Measurements from ENCODE around the gene FSHR. TPM values are rescaled to one million over a fixed set of nuclear protein-coding genes. Genes with fewer than 3 reads are reported as not detected.

The FSHR gene
- polyA plus RNA-seq, 4 donors = not detected

DNA sequence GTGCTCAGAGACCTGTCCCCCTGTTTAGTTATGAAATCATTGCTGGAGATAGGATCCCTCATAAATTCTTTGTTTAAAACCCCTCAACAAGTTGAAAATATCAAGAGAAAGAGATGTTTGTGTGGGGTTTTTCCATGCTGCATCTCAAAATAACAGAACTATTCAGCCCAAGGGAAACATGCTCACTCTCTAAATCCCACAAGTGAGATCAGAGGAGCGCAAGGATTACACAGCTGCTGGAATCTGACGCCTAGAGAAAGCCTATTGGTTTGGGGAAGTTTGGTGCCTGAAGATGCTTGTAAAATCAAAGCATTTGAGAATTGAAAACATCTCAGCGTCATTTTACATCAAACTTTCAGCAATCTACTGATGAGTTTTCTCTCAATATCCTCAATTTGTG is 7.9 kb downstream of the FSHR start:
- FAIRE-seq (no peak), DNase-seq (no peak)
- Histone ChIP-seq H3K4me3 (ENCODE audit: low read depth in 1 of 3, low read length in 3 of 3) (no peak overlapping the region), H3K36me3 (ENCODE audit: control insufficient read depth in 3 of 3, insufficient read depth in 2 of 3, low read depth in 1 of 3, low read length in 3 of 3) (no peaks in the 10 kb centered on the region), H3K27ac (ENCODE audit: low read depth in 1 of 3, low read length in 2 of 3) (no peak overlapping the region), H3K9me3 (ENCODE audit: control insufficient read depth in 2 of 2, insufficient read depth in 1 of 2, low read depth in 1 of 2, low read length in 1 of 2) (no peaks in the 10 kb centered on the region), H3K4me1 (ENCODE audit: control insufficient read depth in 3 of 3, insufficient read depth in 2 of 3, low read depth in 1 of 3, low read length in 2 of 3) (no peaks in the 10 kb centered on the region), H3K27me3 (ENCODE audit: control insufficient read depth in 3 of 3, insufficient read depth in 3 of 3, low read length in 3 of 3) (no peaks in the 10 kb centered on the region)
- WGBS, 3 donors = 71 to 87% (median 79%) methylated on average over 3 of the region's 3 CpGs

DNA sequence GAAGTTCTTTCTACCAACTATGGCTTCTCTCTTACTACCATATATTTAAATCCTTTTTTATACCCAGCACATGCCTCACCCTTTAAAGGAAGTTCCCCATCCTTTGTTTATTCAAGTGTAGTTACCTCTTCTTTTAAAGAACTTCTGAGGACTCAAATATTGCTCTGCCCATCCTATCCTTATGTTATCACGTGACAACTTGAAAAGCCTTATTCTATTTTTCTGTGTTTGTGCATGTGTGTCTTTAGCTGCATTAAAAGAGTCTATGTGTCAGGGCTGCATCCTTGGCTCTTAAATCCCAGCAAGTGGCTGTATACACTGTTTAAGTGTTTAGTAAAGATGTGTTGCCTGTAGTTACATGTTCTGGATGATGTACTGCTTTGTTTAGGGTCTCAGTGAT is 22.5 kb downstream of the FSHR start:
- no peaks in the 10 kb centered on the region for H3K27me3 ChIP-seq (ENCODE audit: control insufficient read depth in 3 of 3, insufficient read depth in 3 of 3, low read length in 3 of 3)
- 55 to 63% (median 62%) methylated on average over 1 of the region's 1 CpG for WGBS, 3 donors
- no peaks in the 10 kb centered on the region for H3K4me1 ChIP-seq (ENCODE audit: control insufficient read depth in 3 of 3, insufficient read depth in 2 of 3, low read depth in 1 of 3, low read length in 2 of 3)
- no peaks in the 10 kb centered on the region for H3K36me3 ChIP-seq (ENCODE audit: control insufficient read depth in 3 of 3, insufficient read depth in 2 of 3, low read depth in 1 of 3, low read length in 3 of 3)
- peaks cover 2 to 6% of the 10 kb centered on the region in 2 donors for H3K9me3 ChIP-seq (ENCODE audit: control insufficient read depth in 2 of 2, insufficient read depth in 1 of 2, low read depth in 1 of 2, low read length in 1 of 2)
- H3K27ac ChIP-seq (ENCODE audit: low read depth in 1 of 3, low read length in 2 of 3) = no peak overlapping the region
- no peak overlapping the region for H3K4me3 ChIP-seq (ENCODE audit: low read depth in 1 of 3, low read length in 3 of 3)
- DNase-seq (no peak), FAIRE-seq (no peak)

DNA sequence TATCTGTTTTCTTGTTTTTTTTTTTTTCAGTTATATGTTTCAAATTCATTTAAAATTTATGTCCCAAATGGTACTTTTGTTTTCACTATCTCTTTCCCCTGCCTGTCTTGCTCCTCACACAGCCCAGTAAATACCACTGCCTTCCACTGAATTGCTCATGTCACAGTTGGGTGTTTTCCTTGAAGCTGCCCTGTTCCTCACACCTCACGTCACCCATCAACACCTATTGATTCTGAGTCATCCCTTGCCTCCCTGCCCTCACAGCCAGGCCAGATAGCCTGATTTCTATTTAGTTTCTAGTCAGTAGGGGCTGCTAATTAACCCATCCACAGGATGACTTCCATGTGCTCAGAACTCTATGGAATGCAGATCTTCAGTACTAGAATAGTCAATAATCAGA is 25.3 kb downstream of the FSHR start:
- H3K27me3 ChIP-seq (ENCODE audit: control insufficient read depth in 3 of 3, insufficient read depth in 3 of 3, low read length in 3 of 3) = no peaks in the 10 kb centered on the region
- 15 to 36% (median 33%) methylated on average over 1 of the region's 1 CpG for WGBS, 3 donors
- H3K9me3 ChIP-seq (ENCODE audit: control insufficient read depth in 2 of 2, insufficient read depth in 1 of 2, low read depth in 1 of 2, low read length in 1 of 2) = peaks cover 2 to 6% of the 10 kb centered on the region in 2 donors
- no peak overlapping the region for H3K27ac ChIP-seq (ENCODE audit: low read depth in 1 of 3, low read length in 2 of 3)
- no peaks in the 10 kb centered on the region for H3K36me3 ChIP-seq (ENCODE audit: control insufficient read depth in 3 of 3, insufficient read depth in 2 of 3, low read depth in 1 of 3, low read length in 3 of 3)
- H3K4me3 ChIP-seq (ENCODE audit: low read depth in 1 of 3, low read length in 3 of 3) = no peak overlapping the region
- DNase-seq (no peak), FAIRE-seq (no peak)
- no peaks in the 10 kb centered on the region for H3K4me1 ChIP-seq (ENCODE audit: control insufficient read depth in 3 of 3, insufficient read depth in 2 of 3, low read depth in 1 of 3, low read length in 2 of 3)

DNA sequence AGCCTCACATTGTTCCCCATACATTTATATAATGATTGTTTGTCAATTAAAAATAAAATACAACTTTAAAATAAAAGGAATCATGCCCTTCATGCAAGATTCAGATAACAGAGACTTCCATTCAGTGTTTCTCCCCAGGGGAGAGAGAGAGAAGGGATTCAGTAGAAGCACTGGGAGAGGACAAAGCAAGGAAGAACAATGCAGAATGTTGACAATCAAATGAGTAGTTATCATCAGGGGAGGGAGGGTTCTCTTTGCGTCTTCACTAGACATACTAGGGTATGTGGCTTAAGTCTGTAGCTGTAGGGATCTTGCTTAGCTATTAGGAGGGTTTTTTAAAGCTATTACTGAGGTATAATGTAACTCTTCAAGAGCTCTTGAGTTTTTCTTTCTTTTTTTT is 30.7 kb downstream of the FSHR start:
- H3K4me3 ChIP-seq (ENCODE audit: low read depth in 1 of 3, low read length in 3 of 3) = no peak overlapping the region
- no peak overlapping the region for H3K27ac ChIP-seq (ENCODE audit: low read depth in 1 of 3, low read length in 2 of 3)
- no peak for FAIRE-seq
- no peaks in the 10 kb centered on the region for H3K4me1 ChIP-seq (ENCODE audit: control insufficient read depth in 3 of 3, insufficient read depth in 2 of 3, low read depth in 1 of 3, low read length in 2 of 3)
- H3K27me3 ChIP-seq (ENCODE audit: control insufficient read depth in 3 of 3, insufficient read depth in 3 of 3, low read length in 3 of 3) = no peaks in the 10 kb centered on the region
- no peaks in the 10 kb centered on the region for H3K9me3 ChIP-seq (ENCODE audit: control insufficient read depth in 2 of 2, insufficient read depth in 1 of 2, low read depth in 1 of 2, low read length in 1 of 2)
- WGBS, 3 donors = 0 to 71% (median 16%) methylated on average over 1 of the region's 1 CpG
- no peak for DNase-seq
- no peaks in the 10 kb centered on the region for H3K36me3 ChIP-seq (ENCODE audit: control insufficient read depth in 3 of 3, insufficient read depth in 2 of 3, low read depth in 1 of 3, low read length in 3 of 3)

DNA sequence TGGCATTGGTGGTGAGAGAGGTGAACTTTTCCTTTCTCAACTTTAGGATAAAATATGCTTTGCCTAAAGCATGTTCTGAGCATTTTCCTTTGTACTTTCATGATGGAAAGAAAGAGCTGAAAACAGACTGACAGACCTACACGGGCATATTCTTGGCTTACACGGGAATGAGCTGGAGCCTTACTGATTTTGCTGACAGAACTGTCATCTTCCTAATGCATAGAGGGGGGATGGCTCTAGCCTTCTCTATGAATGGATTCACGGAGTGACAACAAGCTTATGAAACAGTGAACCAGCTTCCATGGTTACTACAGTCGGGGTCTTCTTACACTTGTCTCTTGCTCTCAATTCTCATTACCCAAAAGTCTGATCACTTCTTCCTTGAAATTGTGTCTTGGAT is 32.2 kb downstream of the FSHR start:
- Histone ChIP-seq H3K27ac (ENCODE audit: low read depth in 1 of 3, low read length in 2 of 3) (no peak overlapping the region), H3K27me3 (ENCODE audit: control insufficient read depth in 3 of 3, insufficient read depth in 3 of 3, low read length in 3 of 3) (no peaks in the 10 kb centered on the region), H3K36me3 (ENCODE audit: control insufficient read depth in 3 of 3, insufficient read depth in 2 of 3, low read depth in 1 of 3, low read length in 3 of 3) (no peaks in the 10 kb centered on the region), H3K4me1 (ENCODE audit: control insufficient read depth in 3 of 3, insufficient read depth in 2 of 3, low read depth in 1 of 3, low read length in 2 of 3) (no peaks in the 10 kb centered on the region), H3K4me3 (ENCODE audit: low read depth in 1 of 3, low read length in 3 of 3) (no peak overlapping the region), H3K9me3 (ENCODE audit: control insufficient read depth in 2 of 2, insufficient read depth in 1 of 2, low read depth in 1 of 2, low read length in 1 of 2) (no peaks in the 10 kb centered on the region)
- DNase-seq (no peak), FAIRE-seq (no peak)
- 69 to 81% (median 78%) methylated on average over 4 of the region's 4 CpGs for WGBS, 3 donors

DNA sequence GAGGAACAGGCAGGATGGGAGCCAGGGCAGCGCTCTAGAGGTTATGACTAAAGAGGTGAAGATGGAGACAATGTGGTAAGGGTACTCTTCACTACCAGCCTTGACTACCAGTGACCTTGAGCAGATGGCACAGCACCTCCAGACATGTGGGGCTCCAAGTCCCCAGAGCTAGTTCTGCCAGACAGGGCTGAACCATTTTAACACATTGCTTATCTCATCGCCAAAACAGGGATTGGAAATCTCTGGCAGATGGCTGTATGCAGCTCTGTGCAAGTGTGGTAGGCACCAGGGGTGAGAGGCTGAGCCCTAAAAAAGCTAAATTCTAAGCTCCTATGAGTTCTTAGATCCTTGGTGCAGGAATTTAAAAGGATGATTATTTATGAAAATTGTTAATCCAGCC is 41.3 kb downstream of the FSHR start:
- no peaks in the 10 kb centered on the region for H3K27me3 ChIP-seq (ENCODE audit: control insufficient read depth in 3 of 3, insufficient read depth in 3 of 3, low read length in 3 of 3)

DNA sequence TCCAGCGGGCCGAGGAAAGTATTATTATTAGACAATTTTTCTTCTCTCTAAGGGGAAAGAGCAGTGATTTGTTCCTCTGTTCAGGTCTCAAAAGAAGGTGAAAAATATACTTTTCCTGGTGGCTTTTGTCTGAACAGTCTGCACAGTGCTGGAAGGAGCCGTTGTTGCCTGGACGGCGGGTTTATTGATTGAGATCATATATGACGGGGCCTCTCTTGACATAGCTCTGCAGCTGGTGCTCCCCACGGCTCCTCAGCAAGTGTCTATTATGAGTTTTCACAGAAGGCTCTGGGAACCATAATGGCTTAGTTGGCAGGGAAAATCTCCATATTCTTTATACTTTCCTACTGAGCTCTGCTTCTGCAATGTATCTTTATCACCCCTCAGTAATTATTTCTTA is 42.9 kb downstream of the FSHR start:
- no peak for DNase-seq
- Histone ChIP-seq H3K9me3 (ENCODE audit: control insufficient read depth in 2 of 2, insufficient read depth in 1 of 2, low read depth in 1 of 2, low read length in 1 of 2) (no peaks in the 10 kb centered on the region), H3K4me3 (ENCODE audit: low read depth in 1 of 3, low read length in 3 of 3) (no peak overlapping the region), H3K27me3 (ENCODE audit: control insufficient read depth in 3 of 3, insufficient read depth in 3 of 3, low read length in 3 of 3) (no peaks in the 10 kb centered on the region), H3K27ac (ENCODE audit: low read depth in 1 of 3, low read length in 2 of 3) (no peak overlapping the region), H3K36me3 (ENCODE audit: control insufficient read depth in 3 of 3, insufficient read depth in 2 of 3, low read depth in 1 of 3, low read length in 3 of 3) (no peaks in the 10 kb centered on the region), H3K4me1 (ENCODE audit: control insufficient read depth in 3 of 3, insufficient read depth in 2 of 3, low read depth in 1 of 3, low read length in 2 of 3) (no peaks in the 10 kb centered on the region)
- WGBS, 3 donors = 59 to 69% (median 59%) methylated on average over 7 of the region's 7 CpGs
- FAIRE-seq = no peak

More for the DNA sequence above, 41.3 kb downstream of the FSHR start:
- 88 to 96% (median 92%) methylated on average over 2 of the region's 2 CpGs for WGBS, 3 donors
- Histone ChIP-seq H3K27ac (ENCODE audit: low read depth in 1 of 3, low read length in 2 of 3) (no peak overlapping the region), H3K4me1 (ENCODE audit: control insufficient read depth in 3 of 3, insufficient read depth in 2 of 3, low read depth in 1 of 3, low read length in 2 of 3) (no peaks in the 10 kb centered on the region), H3K9me3 (ENCODE audit: control insufficient read depth in 2 of 2, insufficient read depth in 1 of 2, low read depth in 1 of 2, low read length in 1 of 2) (no peaks in the 10 kb centered on the region), H3K36me3 (ENCODE audit: control insufficient read depth in 3 of 3, insufficient read depth in 2 of 3, low read depth in 1 of 3, low read length in 3 of 3) (no peaks in the 10 kb centered on the region), H3K4me3 (ENCODE audit: low read depth in 1 of 3, low read length in 3 of 3) (no peak overlapping the region)
- FAIRE-seq (no peak), DNase-seq (no peak)

DNA sequence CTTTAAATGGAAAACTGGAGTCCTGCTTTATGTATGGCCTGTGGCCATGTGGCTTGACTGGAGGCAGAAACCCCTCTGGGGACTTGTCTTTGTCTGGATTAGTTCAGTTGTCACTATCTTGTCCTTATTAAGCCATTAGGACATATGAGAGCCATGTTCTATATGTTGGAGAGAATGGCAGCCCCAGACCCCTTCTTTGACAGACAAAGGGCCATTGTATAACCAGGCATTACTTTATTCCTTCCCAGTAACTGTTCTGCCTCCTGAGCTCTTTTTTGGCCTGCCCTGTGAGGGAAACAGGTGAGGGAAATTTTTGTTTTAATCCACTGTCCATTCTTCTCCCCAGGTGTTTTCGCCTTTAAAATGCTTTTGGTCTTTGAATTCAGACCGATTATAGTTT is 43.3 kb downstream of the FSHR start:
- Histone ChIP-seq H3K9me3 (ENCODE audit: control insufficient read depth in 2 of 2, insufficient read depth in 1 of 2, low read depth in 1 of 2, low read length in 1 of 2) (no peaks in the 10 kb centered on the region), H3K4me1 (ENCODE audit: control insufficient read depth in 3 of 3, insufficient read depth in 2 of 3, low read depth in 1 of 3, low read length in 2 of 3) (no peaks in the 10 kb centered on the region), H3K4me3 (ENCODE audit: low read depth in 1 of 3, low read length in 3 of 3) (no peak overlapping the region), H3K27me3 (ENCODE audit: control insufficient read depth in 3 of 3, insufficient read depth in 3 of 3, low read length in 3 of 3) (no peaks in the 10 kb centered on the region), H3K27ac (ENCODE audit: low read depth in 1 of 3, low read length in 2 of 3) (no peak overlapping the region), H3K36me3 (ENCODE audit: control insufficient read depth in 3 of 3, insufficient read depth in 2 of 3, low read depth in 1 of 3, low read length in 3 of 3) (no peaks in the 10 kb centered on the region)
- WGBS, 3 donors = 89 to 90% (median 90%) methylated on average over 2 of the region's 2 CpGs
- DNase-seq = no peak
- no peak for FAIRE-seq

DNA sequence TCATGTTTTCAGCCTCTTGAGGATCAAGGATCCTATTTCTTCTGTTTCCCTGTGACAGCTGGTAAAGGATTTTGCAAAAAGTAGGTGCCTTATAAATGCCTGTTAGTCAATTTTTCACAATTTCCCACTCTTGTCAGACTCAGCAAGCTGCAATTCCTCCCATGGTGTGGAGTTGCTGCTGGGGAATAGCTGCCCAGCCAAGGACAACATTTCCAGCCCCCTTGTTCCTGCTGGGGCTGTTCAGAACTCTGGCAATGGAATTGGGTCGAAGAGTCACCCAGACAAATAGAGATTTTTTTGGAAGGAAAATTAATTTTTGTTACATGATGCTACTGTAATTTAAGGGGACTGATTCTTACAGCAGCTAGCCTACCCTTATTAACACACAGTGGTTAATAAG is 43.7 kb downstream of the FSHR start:
- no peaks in the 10 kb centered on the region for H3K27me3 ChIP-seq (ENCODE audit: control insufficient read depth in 3 of 3, insufficient read depth in 3 of 3, low read length in 3 of 3)
- H3K36me3 ChIP-seq (ENCODE audit: control insufficient read depth in 3 of 3, insufficient read depth in 2 of 3, low read depth in 1 of 3, low read length in 3 of 3) = no peaks in the 10 kb centered on the region
- H3K4me1 ChIP-seq (ENCODE audit: control insufficient read depth in 3 of 3, insufficient read depth in 2 of 3, low read depth in 1 of 3, low read length in 2 of 3) = no peaks in the 10 kb centered on the region
- 66 to 86% (median 73%) methylated on average over 1 of the region's 1 CpG for WGBS, 3 donors
- H3K27ac ChIP-seq (ENCODE audit: low read depth in 1 of 3, low read length in 2 of 3) = no peak overlapping the region
- no peak for FAIRE-seq
- no peak for DNase-seq
- H3K4me3 ChIP-seq (ENCODE audit: low read depth in 1 of 3, low read length in 3 of 3) = no peak overlapping the region
- H3K9me3 ChIP-seq (ENCODE audit: control insufficient read depth in 2 of 2, insufficient read depth in 1 of 2, low read depth in 1 of 2, low read length in 1 of 2) = no peaks in the 10 kb centered on the region

Data from small intestine (tissue), 7 donors.